ENCODE results near the gene PKP4.

Gene PKP4

DNA sequence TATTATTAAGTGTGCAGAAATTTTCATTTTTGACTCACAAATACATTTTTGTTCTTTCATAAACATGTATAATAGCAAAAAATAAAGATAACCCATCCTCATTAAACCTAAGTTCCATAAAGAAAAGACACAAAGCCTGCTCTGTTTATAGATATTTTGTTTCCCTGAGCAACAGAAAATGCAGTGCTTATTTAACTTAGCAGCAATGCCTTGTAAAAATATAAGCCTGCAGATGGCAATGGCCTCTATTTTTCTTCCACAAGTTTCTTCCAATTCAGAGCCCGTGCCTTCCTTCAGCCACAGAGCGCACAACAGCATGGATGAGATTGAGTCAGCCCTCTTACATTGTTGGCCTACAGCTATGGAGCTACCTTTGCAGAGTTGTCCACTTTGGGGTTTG lies 43.6 kb downstream of the PKP4 start:
- no peak overlapping the region for H3K27ac Mint-ChIP-seq
- no peaks in the 10 kb centered on the region for H3K27me3 Mint-ChIP-seq
- H3K4me3 Mint-ChIP-seq: no peak overlapping the region
- no peaks in the 10 kb centered on the region for H3K9me3 Mint-ChIP-seq (ENCODE audit: low read depth)
- no peaks in the 10 kb centered on the region for H3K4me1 Mint-ChIP-seq (ENCODE audit: low read depth)
- peaks cover 3% of the 10 kb centered on the region for H3K36me3 Mint-ChIP-seq

DNA sequence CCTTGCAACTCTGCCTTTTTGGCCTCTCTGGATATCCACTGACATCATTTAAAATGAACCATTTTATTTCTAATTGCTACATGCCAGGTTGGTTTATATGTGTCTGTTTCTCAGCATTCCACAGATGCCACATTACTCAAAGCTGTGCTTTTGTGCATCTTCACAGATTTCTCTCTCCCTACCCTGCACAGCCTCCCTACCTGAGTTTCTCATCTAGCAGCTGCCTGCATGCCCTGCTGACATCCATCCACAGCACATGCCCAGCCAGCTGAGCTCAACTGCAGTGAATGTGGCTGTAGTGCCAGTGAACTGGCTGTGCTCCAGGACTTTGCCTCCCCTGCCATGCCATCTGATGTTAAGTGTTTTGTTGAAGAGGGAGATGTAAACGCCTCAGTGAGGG lies 44.5 kb downstream of the PKP4 start:
- H3K27ac Mint-ChIP-seq: no peak overlapping the region
- H3K36me3 Mint-ChIP-seq: peaks cover 2% of the 10 kb centered on the region
- no peaks in the 10 kb centered on the region for H3K9me3 Mint-ChIP-seq (ENCODE audit: low read depth)
- no peaks in the 10 kb centered on the region for H3K27me3 Mint-ChIP-seq
- no peak overlapping the region for H3K4me3 Mint-ChIP-seq
- H3K4me1 Mint-ChIP-seq (ENCODE audit: low read depth): no peaks in the 10 kb centered on the region

DNA sequence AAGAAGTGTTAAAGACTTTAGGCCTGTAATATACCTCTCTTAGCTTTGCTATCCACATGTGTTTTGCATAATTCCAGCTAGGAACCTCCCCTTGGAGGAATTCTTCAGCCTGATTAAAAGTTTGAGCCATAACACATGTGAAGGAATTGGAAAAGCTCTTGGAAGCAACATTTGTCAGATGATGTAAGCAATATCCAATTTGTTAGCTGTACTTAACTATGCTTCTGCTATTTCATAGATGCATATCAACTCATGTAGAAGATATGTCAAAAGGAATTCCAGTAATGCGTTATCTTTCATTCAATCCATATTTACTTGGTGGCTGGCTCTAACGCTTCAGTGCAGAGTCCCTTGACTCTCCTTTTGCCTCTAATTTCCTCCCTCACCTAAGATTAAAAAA lies 46.2 kb downstream of the PKP4 start:
- Mint-ChIP-seq H3K27ac (no peak overlapping the region), H3K27me3 (no peaks in the 10 kb centered on the region), H3K9me3 (ENCODE audit: low read depth) (no peaks in the 10 kb centered on the region), H3K4me1 (ENCODE audit: low read depth) (no peaks in the 10 kb centered on the region), H3K4me3 (no peak overlapping the region), H3K36me3 (peaks cover 2% of the 10 kb centered on the region)

DNA sequence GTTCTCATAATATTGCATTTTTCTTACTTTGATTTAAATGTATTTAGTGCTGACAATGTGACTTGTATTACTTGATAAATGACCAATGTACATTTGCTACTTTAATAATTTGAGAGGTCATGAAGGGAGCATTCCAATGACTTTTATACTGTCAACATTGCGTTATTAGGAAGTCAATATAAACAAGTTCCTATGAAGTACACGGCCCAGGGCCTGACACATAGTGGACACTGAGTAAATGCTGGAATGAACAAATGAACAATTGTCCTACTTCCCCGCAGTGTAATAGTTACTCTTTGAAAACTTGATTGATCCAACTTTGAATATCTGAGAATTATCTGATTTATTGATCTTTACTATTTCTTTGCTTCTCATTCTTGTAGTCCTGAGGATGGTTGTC lies 47.3 kb downstream of the PKP4 start:
- Mint-ChIP-seq H3K27ac (no peak overlapping the region), H3K27me3 (no peaks in the 10 kb centered on the region), H3K4me1 (ENCODE audit: low read depth) (no peaks in the 10 kb centered on the region), H3K36me3 (peaks cover 2% of the 10 kb centered on the region), H3K9me3 (ENCODE audit: low read depth) (no peaks in the 10 kb centered on the region), H3K4me3 (no peak overlapping the region)

DNA sequence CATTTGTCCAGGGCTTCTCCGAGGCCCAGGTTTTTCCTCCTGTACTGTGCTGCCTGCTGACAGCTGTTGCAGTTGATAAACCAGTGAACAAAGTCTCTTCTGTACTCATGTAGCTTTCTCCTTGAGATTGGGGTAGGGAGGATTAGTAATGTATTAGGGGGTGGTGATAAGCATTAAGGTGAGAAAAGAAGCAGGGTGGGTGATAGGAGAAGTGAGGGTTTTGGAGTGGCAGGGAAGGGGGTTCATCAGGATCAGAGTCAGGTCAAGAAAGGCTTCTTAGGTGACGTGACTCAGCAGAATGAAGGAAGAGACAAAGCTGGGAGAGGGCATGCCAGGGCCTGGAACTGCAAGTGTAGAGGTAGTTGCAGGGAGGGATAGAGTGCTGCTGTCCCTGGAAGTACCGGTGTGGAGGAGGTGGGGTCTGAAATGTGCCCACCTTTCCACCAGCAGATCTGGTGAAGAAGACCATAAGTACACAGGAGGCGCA lies 48.7 kb downstream of the PKP4 start:
- Mint-ChIP-seq H3K36me3 (peaks cover 2% of the 10 kb centered on the region), H3K9me3 (ENCODE audit: low read depth) (no peaks in the 10 kb centered on the region), H3K4me3 (no peak overlapping the region), H3K27me3 (no peaks in the 10 kb centered on the region), H3K27ac (no peak overlapping the region), H3K4me1 (ENCODE audit: low read depth) (no peaks in the 10 kb centered on the region)

GRCh38 chr2:158507141-158507540 lies 50.4 kb downstream of the PKP4 start:
- peaks cover 2% of the 10 kb centered on the region for H3K36me3 Mint-ChIP-seq
- H3K4me3 Mint-ChIP-seq: no peak overlapping the region
- no peaks in the 10 kb centered on the region for H3K9me3 Mint-ChIP-seq (ENCODE audit: low read depth)
- no peaks in the 10 kb centered on the region for H3K4me1 Mint-ChIP-seq (ENCODE audit: low read depth)
- no peaks in the 10 kb centered on the region for H3K27me3 Mint-ChIP-seq
- H3K27ac Mint-ChIP-seq: no peak overlapping the region

DNA sequence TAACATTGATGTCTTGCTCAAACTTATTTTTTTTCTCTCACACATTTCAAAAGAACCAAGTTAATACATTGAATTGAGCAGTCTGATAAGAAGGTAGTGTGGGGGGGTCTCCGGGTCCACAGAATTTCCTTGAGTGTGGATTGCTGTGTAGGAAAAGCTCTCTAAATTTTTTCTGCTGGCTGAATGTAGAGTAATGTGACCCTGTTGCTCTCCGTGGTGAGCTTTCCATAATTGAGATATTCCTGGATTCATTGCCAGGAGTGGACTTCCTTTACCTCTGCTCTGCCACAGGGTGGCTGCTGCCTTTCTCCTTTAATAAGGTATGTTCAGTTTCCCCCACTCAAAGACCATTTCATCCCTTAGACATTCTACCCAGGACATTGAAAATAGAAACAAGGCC lies 50.9 kb downstream of the PKP4 start:
- Mint-ChIP-seq H3K4me1 (ENCODE audit: low read depth) (no peaks in the 10 kb centered on the region), H3K9me3 (ENCODE audit: low read depth) (no peaks in the 10 kb centered on the region), H3K4me3 (no peak overlapping the region), H3K36me3 (peaks cover 2% of the 10 kb centered on the region), H3K27ac (no peak overlapping the region), H3K27me3 (no peaks in the 10 kb centered on the region)

GRCh38 chr2:158509928-158510797 lies 53.4 kb downstream of the PKP4 start:
- H3K4me3 Mint-ChIP-seq: no peak overlapping the region
- peaks cover 8% of the 10 kb centered on the region for H3K36me3 Mint-ChIP-seq
- no peaks in the 10 kb centered on the region for H3K4me1 Mint-ChIP-seq (ENCODE audit: low read depth)
- H3K27me3 Mint-ChIP-seq: no peaks in the 10 kb centered on the region
- no peaks in the 10 kb centered on the region for H3K9me3 Mint-ChIP-seq (ENCODE audit: low read depth)
- H3K27ac Mint-ChIP-seq: no peak overlapping the region

DNA sequence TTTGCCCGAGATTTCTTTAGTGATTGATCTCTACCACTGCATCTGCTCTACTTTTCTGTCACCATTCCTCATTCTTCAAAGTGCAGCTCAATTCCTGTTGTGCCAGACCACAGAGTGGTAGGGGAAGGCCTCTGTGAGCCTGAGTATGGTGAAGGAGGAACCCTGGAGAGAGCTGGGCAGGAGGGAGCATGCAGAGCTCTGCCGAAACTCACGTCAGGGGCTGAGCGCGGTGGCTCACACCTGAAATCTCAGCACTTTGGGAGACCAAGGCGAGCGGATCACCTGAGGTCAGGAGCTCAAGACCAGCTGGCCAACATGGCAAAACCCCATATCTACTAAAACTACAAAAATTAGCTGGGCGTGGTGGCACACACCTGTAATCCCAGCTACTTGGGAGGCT lies 54.1 kb downstream of the PKP4 start:
- Mint-ChIP-seq H3K4me3 (no peak overlapping the region), H3K36me3 (peaks cover 8% of the 10 kb centered on the region), H3K4me1 (ENCODE audit: low read depth) (no peaks in the 10 kb centered on the region), H3K27me3 (no peaks in the 10 kb centered on the region), H3K9me3 (ENCODE audit: low read depth) (no peaks in the 10 kb centered on the region), H3K27ac (no peak overlapping the region)

- Mint-ChIP-seq H3K36me3 (peaks cover 8% of the 10 kb centered on the region), H3K4me3 (no peak overlapping the region), H3K4me1 (ENCODE audit: low read depth) (no peaks in the 10 kb centered on the region), H3K27me3 (no peaks in the 10 kb centered on the region), H3K27ac (no peak overlapping the region), H3K9me3 (ENCODE audit: low read depth) (no peaks in the 10 kb centered on the region)
These were observed 55.0 kb downstream of the PKP4 start for GRCh38 chr2:158511706-158512105.

GRCh38 chr2:158512323-158512722 lies 55.6 kb downstream of the PKP4 start:
- Mint-ChIP-seq H3K36me3 (peaks cover 8% of the 10 kb centered on the region), H3K9me3 (ENCODE audit: low read depth) (no peaks in the 10 kb centered on the region), H3K27me3 (no peaks in the 10 kb centered on the region), H3K27ac (no peak overlapping the region), H3K4me3 (no peak overlapping the region), H3K4me1 (ENCODE audit: low read depth) (no peaks in the 10 kb centered on the region)

DNA sequence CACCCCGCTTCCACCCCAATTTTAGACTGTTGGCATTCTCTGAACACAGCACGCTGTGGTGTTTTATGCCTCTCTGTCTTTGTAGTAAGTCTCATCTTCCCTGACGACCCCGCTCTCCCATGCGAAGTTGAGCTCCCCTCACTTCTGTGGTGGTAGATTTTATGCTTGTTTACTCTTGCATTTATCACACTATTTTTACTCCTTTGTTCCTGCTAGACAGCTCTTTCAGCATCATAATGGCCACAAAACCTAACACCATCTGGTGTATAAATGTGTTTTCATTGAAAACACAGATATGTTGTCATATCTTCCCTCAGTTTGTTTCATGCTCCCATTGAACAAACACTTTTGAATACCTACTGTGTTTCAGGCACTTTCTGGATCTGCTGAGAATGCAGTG lies 57.1 kb downstream of the PKP4 start:
- no peak overlapping the region for H3K4me3 Mint-ChIP-seq
- H3K36me3 Mint-ChIP-seq: peaks cover 8% of the 10 kb centered on the region
- H3K4me1 Mint-ChIP-seq (ENCODE audit: low read depth): no peaks in the 10 kb centered on the region
- no peaks in the 10 kb centered on the region for H3K27me3 Mint-ChIP-seq
- no peaks in the 10 kb centered on the region for H3K9me3 Mint-ChIP-seq (ENCODE audit: low read depth)
- H3K27ac Mint-ChIP-seq: no peak overlapping the region

GRCh38 chr2:158518084-158518483 lies 61.3 kb downstream of the PKP4 start:
- no peaks in the 10 kb centered on the region for H3K9me3 Mint-ChIP-seq (ENCODE audit: low read depth)
- H3K4me1 Mint-ChIP-seq (ENCODE audit: low read depth): no peaks in the 10 kb centered on the region
- peaks cover 16% of the 10 kb centered on the region for H3K36me3 Mint-ChIP-seq
- H3K27ac Mint-ChIP-seq: no peak overlapping the region
- no peaks in the 10 kb centered on the region for H3K27me3 Mint-ChIP-seq
- H3K4me3 Mint-ChIP-seq: no peak overlapping the region

DNA sequence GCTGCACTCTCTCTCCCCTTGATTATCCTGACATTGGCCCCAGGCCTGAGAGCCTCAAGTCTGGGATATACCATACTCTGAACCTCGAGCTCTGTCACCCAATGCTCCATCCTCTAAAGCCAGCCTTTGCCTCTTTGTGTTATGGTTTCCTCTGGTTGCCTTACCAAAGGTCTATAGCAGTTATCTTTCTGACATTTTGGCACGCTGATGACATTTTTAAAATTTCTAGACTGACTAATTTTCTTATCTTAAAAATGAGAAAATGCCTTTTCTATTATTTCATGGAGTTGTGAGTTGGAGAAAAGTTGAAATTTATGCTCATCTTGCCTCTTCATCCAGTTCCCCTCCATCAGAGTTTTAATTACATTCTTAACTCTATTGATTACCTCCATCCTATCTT lies 62.7 kb downstream of the PKP4 start:
- H3K27me3 Mint-ChIP-seq: no peaks in the 10 kb centered on the region
- no peaks in the 10 kb centered on the region for H3K4me1 Mint-ChIP-seq (ENCODE audit: low read depth)
- peaks cover 11% of the 10 kb centered on the region for H3K36me3 Mint-ChIP-seq
- H3K27ac Mint-ChIP-seq: no peak overlapping the region
- H3K4me3 Mint-ChIP-seq: no peak overlapping the region
- H3K9me3 Mint-ChIP-seq (ENCODE audit: low read depth): no peaks in the 10 kb centered on the region

DNA sequence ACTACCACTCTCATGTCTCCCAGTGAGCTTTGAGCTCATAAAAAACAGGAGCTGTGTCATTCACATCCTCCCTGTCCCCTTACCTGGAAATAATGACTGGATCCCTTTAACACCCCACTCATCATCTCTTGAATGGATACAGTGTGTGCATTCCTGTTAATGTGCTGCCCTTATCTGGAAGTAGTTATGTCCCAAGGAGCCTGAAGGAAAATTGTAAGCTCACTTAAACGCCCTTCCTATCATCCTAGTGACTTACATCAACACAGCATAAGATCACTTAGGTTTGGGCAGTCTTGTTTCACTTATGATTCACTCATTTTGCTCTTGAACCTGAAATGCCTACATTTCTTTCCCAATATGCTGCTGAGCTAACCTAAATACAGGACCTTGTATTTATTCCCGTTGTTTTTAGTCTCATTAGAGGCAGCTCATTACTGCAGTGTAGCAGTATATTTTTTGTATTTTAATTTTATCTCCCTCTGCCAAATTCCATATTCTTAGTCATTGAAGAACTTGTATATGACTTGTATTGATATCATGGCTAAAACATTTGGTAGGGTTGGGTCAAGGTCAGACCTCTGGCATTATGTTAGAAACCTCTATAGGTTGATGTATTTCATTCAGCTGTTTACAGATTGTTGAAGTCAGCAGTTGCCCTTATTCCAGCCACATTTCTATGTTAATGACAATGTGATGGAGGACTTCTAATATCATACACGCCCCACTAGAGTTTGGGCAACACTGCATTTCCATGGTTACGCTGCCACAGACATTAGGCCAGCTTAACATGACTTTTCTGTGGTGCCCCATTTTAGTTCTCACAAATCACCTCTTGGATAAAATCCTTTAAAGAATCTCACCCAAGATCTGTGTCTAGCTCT lies 72.9 kb downstream of the PKP4 start:
- H3K27ac Mint-ChIP-seq: no peak overlapping the region

More for the DNA sequence above, 72.9 kb downstream of the PKP4 start:
- Mint-ChIP-seq H3K36me3 (peaks cover 3% of the 10 kb centered on the region), H3K4me1 (ENCODE audit: low read depth) (no peaks in the 10 kb centered on the region), H3K27me3 (no peaks in the 10 kb centered on the region), H3K9me3 (ENCODE audit: low read depth) (no peaks in the 10 kb centered on the region), H3K4me3 (no peak overlapping the region)

All from activated naive CD8-positive, alpha-beta T cell (primary cell).